NB4 (cell line): Measurements from ENCODE around the gene DOCK4.

Experiments
- CTCF ChIP-seq: IDR thresholded peaks from one replicate; pipeline ENCODE4 v1.5.1; 2012; ENCODE audit warnings: low read depth, low read length
- MAX ChIP-seq: IDR thresholded peaks from 2 replicates; pipeline ENCODE4 v1.6.1; 2011; ENCODE audit warnings: low read depth, low read length
- POLR2A ChIP-seq: IDR thresholded peaks from 2 replicates; pipeline ENCODE4 v1.6.1; 2011; ENCODE audit warnings: mild to moderate bottlenecking; ENCODE audit not compliant: insufficient read length; ENCODE audit errors: extremely low read depth

GRCh38 chr7:111833466-111833865 lies 372.7 kb downstream of the DOCK4 start:
- no peak for TF ChIP-seq CTCF
- TF ChIP-seq MAX: no peak
- no peak for TF ChIP-seq POLR2A
